GM18507 (cell line): ENCODE data around the gene ING5.
"Not testable (repeated sequence)": the region's sequence is repeated elsewhere in the genome, so short reads cannot be mapped to it uniquely, and the experiment has no call there.

Source experiments
- DNase-seq: peaks from one replicate; pipeline ENCODE4 v3.0.0; 2011; ENCODE audit warnings: low read depth; ENCODE audit not compliant: insufficient read length; ENCODE audit errors: extremely low spot score
- FAIRE-seq: peaks from 2 replicates; lab custom pipeline; 2011; peaks lifted over from hg19 to GRCh38; lab: Jason Lieb, UNC

ING5 gene

DNA sequence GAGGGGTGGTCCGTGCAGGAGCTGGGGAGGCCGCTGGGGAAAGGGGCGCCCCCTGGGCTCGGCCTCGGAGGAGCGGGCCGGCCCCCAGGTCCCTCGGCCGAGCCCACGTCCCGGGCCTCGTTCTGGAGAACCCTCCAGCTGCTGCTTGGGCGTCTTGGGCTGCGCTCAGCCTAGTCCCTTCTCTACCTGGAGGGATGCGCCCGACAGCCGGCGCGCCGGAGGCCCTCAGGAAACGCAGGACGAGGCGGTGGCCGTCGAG, 32.3 kb downstream of the ING5 start:
- no peak for FAIRE-seq
- DNase-seq: no peak

DNA sequence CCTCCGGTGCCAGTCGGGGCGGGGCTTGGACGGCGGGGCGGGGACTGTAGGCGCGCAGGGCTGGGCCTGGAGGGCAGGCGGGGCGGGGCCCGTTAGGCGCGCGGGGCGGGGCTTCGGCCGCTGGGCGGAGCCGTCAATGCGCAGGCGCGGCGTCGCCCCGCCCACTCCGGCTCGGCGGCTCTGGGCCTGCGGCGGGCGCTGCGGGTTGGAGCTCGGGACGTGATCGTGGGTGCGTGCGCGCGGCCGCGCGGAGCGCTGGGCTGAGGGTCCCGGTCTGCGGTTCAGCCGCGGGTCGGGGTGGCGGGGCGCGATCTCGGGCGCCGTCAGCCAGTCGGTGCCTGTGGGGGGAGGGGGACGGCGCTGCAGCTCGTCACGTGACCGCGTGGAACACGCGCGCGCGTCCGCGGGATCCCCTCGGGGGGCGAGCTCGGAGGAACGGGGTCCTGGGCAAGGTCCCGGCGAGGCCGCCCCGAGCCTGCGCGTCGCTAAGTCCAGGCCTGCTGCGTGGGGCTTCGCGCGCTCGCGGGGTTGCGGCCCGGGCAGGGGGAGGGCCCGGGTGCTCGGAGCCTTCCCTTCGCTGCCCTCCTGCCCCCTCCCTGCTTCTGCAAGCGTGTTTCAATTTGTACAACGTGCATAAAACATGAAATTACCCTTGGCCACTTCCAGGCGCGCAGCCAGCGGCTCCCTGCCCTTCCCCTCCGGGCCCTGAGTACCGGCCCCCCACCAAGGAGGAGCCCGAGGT, 32.8 kb downstream of the ING5 start, which contains the start of gene D2HGDH:
D2HGDH (plus strand) TSS at position 164 of the 742 bp plus-strand sequence. CDS start 595 bp downstream, outside the sequence.
- DNase-seq (peak; percentile 93), FAIRE-seq (peak; percentile 78)

DNA sequence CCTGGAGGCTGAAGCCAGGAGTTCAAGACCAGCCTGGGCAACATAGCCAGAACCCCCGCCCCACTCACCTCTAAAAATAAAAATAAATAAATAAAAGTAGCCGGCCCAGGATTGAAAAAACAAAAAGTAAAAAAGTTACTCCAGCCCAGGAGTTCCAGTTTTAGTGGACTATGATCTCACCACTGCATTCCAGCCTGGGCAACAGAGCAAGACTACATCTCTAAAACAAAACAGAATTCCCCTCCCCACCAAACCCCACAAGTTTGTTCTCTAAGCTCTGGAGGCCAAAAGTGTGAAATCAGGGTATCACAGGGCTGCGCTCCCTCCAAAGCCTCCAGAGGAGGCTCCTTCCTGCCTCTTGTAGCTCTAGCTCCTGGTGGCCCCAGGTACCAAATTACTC, 34.3 kb downstream of the ING5 start:
- DNase-seq (no peak), FAIRE-seq (no peak)

DNA sequence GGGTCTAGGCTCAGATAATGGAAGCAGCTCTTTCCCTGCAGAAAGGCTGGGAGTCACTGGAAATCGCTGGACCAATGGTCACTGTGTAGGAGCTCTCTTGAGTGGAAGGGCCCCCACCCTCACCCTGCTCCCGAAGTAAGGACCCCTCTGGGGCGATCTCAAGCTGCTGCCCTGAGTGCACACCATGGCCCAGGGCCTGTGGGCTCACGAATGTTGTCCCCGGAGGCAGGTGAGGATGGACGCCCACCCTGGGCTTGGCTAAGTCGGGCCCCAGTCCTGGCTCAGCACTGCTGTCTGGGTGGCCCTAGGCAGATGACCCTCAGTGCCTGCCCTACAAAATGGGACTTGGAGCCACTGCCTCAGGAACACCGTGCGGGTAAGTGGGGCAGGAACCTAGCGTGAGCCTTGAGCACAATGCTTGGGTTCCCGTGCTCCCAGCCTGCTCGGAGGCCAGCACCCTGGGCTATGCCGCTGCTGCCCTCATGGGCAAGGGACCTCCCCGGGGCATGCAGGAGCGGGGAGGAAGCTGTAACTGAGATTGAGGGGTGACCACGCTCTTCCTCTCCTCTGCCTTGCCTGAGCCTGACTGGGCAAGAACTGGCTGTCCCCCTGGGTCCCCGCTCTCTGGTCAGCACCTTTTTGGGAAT, 36.3 kb downstream of the ING5 start:
- DNase-seq (no peak), FAIRE-seq (no peak)

DNA sequence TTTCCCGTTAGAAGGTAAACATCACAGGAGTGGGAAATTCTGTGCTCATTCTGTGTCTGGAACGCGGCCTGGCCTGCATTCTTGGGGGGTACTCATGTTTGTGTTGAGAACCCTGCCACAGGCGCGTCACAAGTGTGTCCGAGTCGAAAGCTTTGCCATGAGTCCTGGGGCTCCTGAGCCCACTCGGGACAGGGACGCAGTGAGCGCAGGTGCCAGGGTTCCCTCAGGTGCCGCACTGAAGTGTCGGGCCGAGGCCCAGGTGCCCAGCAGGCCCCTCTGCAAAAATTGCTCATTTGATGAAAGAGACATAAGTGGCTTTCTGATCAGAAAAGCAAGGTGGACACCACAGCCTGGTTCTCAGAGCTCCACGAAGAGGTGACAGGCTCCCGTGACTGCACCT, 37.3 kb downstream of the ING5 start:
- no peak for FAIRE-seq
- DNase-seq: no peak

DNA sequence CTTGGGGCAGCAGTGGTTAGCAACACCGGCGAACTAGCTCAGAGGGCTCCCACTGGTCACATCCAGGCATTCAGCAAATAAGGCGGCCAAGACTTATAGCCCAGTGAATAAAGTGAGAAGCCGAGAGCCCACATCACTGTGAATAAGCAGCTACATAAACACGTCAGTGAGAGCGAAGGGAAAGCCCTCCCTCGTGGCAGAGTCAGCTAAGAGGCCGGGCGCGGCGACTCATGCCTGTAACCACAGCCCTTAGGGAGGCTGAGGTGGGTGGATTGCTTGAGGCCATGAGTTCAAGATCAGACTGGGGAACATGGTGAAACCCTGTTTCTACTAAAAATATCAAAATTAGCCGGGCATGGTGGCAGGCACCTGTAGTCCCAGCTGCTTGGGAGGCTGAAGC, 37.8 kb downstream of the ING5 start:
- DNase-seq (no peak), FAIRE-seq (no peak)

DNA sequence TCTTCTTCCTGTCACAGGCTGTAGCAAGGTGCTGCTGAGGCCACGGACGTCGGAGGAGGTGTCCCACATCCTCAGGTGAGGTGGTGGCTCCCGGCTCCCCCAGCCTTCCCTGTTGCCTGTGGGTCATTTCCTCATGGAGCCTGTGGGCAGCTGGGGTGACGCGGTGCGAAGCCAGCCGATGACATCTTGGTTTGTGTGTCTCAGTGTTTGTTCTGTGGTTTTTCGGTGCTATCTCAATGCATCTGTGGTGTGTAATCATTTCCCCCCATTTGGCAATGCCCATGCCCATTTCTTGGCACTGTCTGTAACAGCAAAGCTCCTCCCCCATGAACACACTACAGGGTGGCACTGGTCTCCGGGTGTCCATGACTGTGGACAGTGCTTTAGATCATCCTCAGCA, 39.2 kb downstream of the ING5 start:
- FAIRE-seq (no peak), DNase-seq (no peak)

DNA sequence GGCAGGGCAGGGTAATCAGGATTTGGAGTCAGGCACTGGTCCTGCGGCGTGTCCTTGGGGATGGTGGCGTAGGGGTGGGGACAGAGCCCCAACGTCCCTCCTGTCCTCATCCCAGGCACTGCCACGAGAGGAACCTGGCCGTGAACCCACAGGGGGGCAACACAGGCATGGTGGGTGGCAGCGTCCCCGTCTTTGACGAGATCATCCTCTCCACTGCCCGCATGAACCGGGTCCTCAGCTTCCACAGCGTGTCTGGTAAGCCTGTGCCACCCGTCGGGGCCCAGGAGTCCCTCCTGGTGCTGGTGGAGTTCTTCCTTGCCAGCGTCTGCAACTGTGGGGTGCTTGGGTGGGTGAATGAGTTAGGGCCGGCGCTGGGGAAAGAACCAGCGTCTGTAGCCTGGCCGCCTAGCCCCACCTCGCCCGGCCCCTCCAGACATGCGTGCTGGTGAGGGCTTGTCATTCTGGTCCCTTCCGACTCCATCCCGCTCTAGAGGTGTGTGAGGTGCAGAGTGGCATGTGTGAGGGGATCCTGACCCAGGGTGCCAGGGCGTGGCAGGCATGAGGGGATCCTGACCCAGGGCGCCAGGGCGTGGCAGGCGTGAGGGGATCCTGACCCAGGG, 40.6 kb downstream of the ING5 start:
- no peak for FAIRE-seq
- DNase-seq: no peak

DNA sequence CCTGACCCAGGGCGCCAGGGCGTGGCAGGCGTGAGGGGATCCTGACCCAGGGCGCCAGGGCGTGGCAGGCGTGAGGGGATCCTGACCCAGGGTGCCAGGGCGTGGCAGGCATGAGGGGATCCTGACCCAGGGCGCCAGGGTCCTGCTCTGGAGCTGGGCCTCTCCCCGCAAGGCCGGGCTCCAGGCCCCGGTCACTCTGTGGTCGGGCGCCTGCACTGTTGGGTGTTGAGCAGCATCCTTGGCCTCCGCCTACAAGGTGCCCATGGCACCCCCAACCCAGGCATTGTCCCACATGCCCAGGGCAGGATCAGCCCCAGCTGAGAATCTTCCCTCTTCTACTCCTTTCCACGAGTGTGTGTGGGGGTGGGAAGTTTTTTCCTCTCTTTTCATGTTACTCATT, 41.2 kb downstream of the ING5 start:
- FAIRE-seq, DNase-seq: not testable (repeated sequence)

DNA sequence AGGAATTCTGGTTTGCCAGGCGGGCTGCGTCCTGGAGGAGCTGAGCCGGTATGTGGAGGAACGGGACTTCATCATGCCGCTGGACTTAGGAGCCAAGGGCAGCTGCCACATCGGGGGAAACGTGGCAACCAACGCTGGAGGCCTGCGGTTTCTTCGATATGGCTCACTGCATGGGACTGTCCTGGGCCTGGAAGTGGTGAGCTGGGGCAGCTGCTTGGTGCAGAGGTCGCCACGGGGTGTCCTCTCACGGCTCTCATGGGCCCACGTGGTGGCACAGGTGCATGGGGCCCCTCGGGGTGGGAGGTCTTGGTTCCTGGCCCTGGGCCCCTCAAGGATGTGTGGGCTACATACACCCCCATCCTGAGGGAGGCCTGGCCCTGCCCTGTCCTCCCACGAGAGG, 41.8 kb downstream of the ING5 start:
- DNase-seq (no peak), FAIRE-seq (no peak)

DNA sequence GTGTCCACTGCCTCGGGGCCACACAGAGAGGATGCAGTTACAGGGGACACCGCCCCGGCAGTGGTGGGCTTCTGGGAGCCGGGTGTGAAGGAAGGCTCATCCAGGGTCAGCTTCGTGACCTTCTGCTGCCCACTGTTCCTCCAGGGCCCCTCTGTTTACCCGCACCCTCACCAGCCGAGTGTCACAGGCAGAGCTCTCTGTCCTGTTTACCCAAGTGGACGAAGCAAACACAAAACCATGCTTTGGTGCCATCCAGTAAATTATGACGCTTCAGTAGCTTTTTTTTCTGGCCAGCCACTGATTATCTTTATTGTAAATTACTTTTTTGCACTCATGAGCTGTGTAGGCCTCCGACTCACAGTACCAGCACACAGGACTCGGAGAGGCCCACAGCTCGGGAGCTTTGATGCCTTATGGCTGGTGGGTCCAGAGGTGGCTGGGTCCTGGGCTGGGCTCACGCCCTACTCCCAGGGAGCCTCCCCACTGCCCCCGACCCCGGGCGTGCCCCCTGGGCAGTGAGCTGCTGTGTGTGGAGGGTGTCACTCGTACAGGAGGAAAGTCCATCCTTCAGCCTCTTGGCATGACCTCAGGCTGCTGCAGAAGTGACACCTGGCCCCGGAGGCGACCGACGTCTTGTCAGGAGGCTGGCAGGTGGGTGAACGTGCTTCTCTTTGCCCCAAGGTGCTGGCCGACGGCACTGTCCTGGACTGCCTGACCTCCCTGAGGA, 42.4 kb downstream of the ING5 start:
- FAIRE-seq: no peak
- no peak for DNase-seq

DNA sequence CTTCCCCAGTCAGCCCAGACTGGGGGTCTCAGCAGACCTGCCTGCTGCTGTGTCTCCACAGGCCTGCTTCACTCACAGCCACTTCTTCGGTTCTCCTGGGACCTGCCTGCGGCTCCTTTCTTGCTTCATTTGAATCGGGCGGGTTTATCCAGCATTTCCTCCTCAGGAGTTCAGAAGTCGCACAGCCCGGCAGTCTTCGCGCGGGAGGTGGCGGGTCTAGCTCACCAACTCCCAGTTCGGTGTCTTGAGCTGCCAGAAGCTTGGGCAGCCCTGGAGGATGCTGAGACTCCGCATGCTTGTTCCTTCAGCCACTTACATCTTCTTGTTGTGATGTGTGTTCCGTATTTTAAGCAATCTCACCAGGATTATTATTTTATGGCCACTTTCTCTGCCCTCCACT, 43.4 kb downstream of the ING5 start:
- no peak for FAIRE-seq
- no peak for DNase-seq

DNA sequence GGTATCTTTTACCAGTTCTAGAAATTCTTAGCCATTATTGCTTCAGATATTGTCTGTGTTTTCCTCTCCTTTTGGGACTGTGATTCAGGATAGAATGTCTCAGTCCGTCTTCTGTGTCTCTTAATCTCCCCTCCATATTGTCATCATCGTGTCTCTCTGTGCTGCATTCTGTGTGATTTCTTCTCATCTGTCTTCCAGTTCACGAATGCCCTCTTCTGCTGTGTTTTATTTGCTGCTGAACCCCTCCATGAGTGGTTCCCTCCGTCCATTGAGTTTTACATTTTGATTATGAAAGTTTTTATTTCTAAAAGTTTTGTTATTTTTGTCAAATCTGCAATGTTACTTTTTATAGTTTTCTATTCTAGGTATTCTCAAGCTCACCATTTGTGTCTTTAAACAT, 44.2 kb downstream of the ING5 start:
- DNase-seq (no peak), FAIRE-seq (no peak)

DNA sequence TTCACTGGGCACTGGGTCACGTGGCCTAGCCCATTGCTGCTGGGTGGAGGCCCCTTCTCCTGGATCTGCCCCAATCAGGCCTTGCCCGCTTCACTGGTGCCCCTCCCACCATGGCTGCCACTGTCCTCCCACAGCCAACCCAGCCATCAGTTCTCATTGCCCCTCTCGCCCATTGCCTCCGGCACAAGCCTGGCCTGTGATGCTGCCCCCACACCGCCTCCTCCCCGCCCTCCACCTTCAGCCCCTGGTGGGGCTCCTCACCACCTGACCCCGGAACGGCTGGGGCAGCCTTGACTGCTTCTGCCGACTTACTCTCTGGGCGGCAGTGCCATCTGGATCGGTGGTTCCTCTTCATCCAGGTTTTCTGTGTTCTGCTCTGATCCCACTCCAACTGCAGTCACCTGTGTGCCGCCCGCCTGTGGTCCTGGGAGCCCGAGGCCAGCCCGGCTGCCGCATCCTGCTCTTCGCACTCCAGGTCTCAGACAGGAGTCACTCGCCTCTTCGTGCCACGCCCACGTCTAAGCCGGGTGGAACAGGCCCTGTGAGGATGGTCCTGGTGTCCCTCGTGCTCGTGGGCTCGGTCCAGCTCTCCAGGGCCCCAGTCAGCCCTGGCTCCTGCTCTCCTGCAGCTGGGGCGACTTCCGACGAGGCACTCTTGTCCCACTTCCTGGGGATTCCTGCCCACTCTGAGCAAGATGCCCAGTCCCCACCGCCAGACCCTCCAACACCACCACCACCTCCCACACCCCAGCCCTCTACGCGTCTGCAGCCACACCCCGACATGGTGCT, 46.8 kb downstream of the ING5 start:
- no peak for FAIRE-seq
- no peak for DNase-seq

DNA sequence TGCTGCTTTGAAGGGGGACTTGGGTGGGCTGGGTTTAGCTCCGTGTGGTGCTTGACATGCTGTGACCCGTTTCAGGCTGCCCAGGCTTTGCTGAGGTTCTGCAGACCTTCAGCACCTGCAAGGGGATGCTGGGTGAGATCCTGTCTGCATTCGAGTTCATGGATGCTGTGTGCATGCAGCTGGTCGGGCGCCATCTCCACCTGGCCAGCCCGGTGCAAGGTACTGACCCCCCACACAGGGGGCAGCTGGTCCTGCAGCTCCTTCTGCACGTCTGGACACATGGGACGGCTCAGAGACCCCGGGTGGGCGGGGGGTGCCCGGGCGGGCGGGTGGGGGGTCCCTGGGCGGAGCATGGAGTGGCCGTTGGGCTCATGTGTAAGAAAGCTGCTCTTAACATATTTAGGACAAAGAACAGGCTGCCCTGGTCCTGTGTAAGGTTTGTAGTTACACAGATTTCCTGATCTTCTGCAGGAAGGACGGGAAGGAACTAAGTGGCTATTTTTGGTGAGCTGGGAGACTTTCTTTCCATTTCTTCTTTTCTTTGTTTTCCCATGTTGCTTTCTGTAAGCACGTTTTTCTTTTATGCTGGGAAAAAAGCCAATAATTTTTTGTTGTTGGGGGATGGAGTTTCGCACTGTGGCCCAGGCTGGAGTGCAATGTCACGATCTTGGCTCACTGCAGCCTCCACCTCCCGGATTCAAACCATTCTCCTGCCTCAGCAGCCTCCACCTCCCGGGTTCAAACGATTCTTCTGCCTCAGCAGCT, 48.4 kb downstream of the ING5 start:
- DNase-seq (no peak), FAIRE-seq (no peak)

DNA sequence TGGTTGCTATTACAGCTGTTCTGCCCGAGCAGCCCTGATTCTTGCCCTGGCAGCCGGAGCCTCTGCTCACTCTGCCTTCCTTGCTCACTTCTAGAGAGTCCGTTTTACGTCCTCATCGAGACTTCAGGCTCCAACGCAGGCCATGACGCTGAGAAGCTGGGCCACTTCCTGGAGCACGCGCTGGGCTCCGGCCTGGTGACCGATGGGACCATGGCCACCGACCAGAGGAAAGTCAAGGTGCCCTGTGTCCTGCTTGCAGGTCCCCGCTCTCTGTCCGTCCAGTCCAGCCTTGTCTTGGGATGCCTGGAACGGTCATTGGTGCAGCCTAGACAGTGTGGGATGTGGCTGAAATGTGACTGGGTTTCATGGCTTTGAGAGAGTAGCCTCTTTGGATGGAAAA, 49.3 kb downstream of the ING5 start:
- FAIRE-seq: no peak
- DNase-seq: no peak

DNA sequence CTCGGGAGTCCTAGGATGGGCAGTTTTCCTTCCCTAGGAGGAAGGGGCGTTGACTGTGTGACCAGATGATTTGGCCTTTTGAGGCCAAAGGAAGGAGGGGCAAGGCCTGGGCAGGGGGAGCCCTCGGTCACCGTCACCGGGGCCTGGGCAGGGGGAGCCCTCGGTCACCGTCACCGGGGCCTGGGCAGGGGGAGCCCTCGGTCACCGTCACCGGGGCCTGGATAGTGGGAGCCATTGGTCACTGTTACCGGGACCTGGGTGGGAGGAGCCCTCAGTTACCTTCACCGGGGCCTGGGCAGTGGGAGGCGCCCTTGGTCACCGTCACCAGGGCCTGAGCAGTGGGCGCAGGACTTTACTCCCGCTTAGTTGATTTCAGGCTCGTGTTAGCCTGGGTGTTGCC, 49.9 kb downstream of the ING5 start:
- DNase-seq (no peak), FAIRE-seq (no peak)

DNA sequence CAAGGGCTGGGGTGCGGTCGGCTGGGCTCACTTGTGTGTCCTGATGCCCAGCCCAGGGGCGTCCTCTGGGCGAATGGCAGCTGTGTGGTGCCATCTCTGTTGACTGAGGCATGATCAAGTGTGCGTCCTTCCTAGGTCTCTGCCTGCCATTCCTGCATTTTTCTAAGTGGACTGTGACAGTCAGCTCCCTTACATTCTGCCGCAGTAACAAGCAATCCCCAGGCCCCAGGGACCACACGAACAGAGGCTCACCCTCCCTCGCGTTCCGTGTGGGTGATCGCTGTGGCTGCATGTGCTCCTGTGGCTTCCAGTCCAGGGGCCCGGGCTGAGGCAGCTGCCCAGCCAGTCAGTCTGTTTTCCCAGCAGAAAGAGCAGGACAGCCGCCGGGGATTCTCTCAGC, 50.4 kb downstream of the ING5 start:
- no peak for FAIRE-seq
- DNase-seq: no peak

DNA sequence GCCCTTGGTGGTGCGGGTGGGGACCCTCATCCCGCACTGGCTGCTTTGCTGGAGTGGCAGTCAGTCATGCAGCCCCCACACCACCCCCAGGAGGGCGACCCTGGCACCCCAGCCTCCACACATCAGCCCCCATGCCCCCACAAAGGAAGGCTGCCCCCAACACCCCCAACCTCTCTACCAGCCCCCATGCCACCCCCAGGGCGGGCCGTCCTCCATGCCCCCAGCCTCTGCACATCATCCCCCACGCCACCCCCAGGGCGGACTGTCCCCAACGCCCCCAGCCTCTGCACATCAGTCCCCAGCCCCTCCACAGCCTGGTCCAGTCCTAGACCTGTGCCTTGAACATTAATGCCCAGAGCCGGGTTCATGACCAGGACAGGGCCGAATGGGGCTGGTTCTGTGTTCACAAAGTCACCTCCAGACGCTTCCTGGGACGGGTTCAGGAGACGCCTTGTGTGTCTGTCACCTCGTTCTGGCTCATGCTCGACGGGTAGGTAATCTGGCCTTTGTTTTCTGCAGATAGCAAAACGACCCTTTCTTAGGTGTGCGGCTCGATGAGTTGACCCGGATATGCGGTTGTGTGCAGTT, 50.9 kb downstream of the ING5 start:
- FAIRE-seq (no peak), DNase-seq (no peak)
